Embryonic facial prominence (tissue), 1 donor: ENCODE data around the gene BABAM2.
"Not testable (repeated sequence)": the region's sequence is repeated elsewhere in the genome, so short reads cannot be mapped to it uniquely, and the experiment has no call there.

ENCODE experiments used
- DNase-seq: peaks from one replicate; pipeline ENCODE4 v3.0.0-alpha.2; 2016; ENCODE audit errors: extremely low spot score

The BABAM2 gene

GRCh38 chr2:28025123-28025522, 134.6 kb downstream of the BABAM2 start:
- no peak for DNase-seq

- not testable (repeated sequence) for DNase-seq
These were observed 135.7 kb downstream of the BABAM2 start for GRCh38 chr2:28026230-28026629.

GRCh38 chr2:28028025-28028424, 137.5 kb downstream of the BABAM2 start:
- DNase-seq, result no peak

GRCh38 chr2:28030600-28030999, 140.1 kb downstream of the BABAM2 start:
- no peak for DNase-seq

- DNase-seq, result no peak
These were observed 142.3 kb downstream of the BABAM2 start for GRCh38 chr2:28032816-28033215.

- DNase-seq, result no peak
These were observed 144.2 kb downstream of the BABAM2 start for GRCh38 chr2:28034696-28035095.

GRCh38 chr2:28035163-28035690, 144.7 kb downstream of the BABAM2 start:
- DNase-seq, result no peak

GRCh38 chr2:28035816-28036215, 145.3 kb downstream of the BABAM2 start:
- DNase-seq, result no peak

- no peak for DNase-seq
These were observed 145.8 kb downstream of the BABAM2 start for GRCh38 chr2:28036307-28036706.

- no peak for DNase-seq
These were observed 148.2 kb downstream of the BABAM2 start for GRCh38 chr2:28038722-28039121.

GRCh38 chr2:28045676-28046351, 155.3 kb downstream of the BABAM2 start:
- no peak for DNase-seq

- no peak for DNase-seq
These were observed 156.4 kb downstream of the BABAM2 start for GRCh38 chr2:28046921-28047320.

- DNase-seq, result no peak
These were observed 157.2 kb downstream of the BABAM2 start for GRCh38 chr2:28047681-28048080.

GRCh38 chr2:28048341-28048740, 157.8 kb downstream of the BABAM2 start:
- no peak for DNase-seq

GRCh38 chr2:28049416-28049815, 158.9 kb downstream of the BABAM2 start:
- DNase-seq, result no peak

GRCh38 chr2:28049899-28050298, 159.4 kb downstream of the BABAM2 start:
- DNase-seq, result no peak

GRCh38 chr2:28052691-28053090, 162.2 kb downstream of the BABAM2 start:
- DNase-seq, result no peak

GRCh38 chr2:28053597-28053996, 163.1 kb downstream of the BABAM2 start:
- DNase-seq, result no peak

- DNase-seq, result no peak
These were observed 164.4 kb downstream of the BABAM2 start for GRCh38 chr2:28054916-28055315.

GRCh38 chr2:28055325-28055970, 164.9 kb downstream of the BABAM2 start:
- DNase-seq, result no peak

- DNase-seq, result no peak
These were observed 168.3 kb downstream of the BABAM2 start for GRCh38 chr2:28058791-28059190.

GRCh38 chr2:28062867-28063266, 172.3 kb downstream of the BABAM2 start:
- DNase-seq, result no peak

GRCh38 chr2:28063492-28063962, 173.0 kb downstream of the BABAM2 start:
- no peak for DNase-seq
